ENCODE results near the gene NFX1. TPM values are rescaled to one million over a fixed set of nuclear protein-coding genes. Genes with fewer than 3 reads are reported as not detected.
"Not testable (repeated sequence)": the region's sequence is repeated elsewhere in the genome, so short reads cannot be mapped to it uniquely, and the experiment has no call there.

Gene NFX1
- total RNA-seq, 4 donors from 2014 or later = 35.2 to 101 (median 59.6) TPM

DNA sequence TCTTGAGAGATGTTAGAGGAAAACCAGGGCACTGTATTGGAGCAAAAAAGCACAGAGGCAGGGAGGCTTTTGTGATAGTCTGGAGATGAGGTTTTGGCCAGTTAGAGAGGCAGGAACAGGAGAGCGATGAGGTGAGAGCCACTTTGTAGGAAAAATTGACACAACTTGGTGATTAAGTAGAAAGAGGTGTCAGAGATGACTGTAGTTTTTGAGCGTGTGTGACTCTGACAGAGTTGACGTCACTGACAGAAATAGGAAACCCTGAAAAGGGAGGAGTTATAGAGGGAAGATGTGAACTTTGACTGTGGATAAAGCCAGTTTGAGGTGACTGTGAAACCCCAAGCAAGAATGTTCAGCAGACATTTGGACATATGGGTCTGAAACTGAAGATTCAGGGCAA is 15.7 kb downstream of the NFX1 start:
- Histone ChIP-seq H3K4me3 (no peak overlapping the region), H3K4me1 (no peaks in the 10 kb centered on the region), H3K9me3 (no peaks in the 10 kb centered on the region), H3K36me3 (peaks cover 0 to 98% (median 3%) of the 10 kb centered on the region in 3 donors), H3K27ac (no peak overlapping the region), H3K27me3 (no peaks in the 10 kb centered on the region)
- no peak for TF ChIP-seq POLR2A (IDR thresholded peaks at IDR 0.05)
- TF ChIP-seq, protein P1, sequence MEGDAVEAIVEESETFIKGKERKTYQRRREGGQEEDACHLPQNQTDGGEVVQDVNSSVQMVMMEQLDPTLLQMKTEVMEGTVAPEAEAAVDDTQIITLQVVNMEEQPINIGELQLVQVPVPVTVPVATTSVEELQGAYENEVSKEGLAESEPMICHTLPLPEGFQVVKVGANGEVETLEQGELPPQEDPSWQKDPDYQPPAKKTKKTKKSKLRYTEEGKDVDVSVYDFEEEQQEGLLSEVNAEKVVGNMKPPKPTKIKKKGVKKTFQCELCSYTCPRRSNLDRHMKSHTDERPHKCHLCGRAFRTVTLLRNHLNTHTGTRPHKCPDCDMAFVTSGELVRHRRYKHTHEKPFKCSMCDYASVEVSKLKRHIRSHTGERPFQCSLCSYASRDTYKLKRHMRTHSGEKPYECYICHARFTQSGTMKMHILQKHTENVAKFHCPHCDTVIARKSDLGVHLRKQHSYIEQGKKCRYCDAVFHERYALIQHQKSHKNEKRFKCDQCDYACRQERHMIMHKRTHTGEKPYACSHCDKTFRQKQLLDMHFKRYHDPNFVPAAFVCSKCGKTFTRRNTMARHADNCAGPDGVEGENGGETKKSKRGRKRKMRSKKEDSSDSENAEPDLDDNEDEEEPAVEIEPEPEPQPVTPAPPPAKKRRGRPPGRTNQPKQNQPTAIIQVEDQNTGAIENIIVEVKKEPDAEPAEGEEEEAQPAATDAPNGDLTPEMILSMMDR (IDR thresholded peaks at IDR 0.05) = no peak
- DNase-seq = no peak

DNA sequence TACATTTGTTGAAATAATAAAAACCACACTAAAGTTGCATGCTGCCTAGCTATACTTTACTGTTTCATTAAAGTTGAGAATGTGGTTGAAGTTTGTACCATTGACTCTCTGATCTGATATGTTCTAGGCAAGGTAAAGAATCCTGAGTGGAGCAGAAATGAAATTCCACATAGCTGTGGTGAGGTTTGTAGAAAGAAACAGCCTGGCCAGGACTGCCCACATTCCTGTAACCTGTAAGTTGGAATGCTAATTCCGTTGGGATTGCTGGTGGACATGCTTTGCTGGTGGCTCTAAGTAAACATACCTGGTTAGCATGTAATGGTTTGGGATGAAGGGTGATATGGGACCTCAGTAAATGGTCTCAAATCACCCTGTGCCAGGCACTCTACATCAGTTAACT is 16.8 kb downstream of the NFX1 start:
- Histone ChIP-seq H3K27ac (no peak overlapping the region), H3K27me3 (no peaks in the 10 kb centered on the region), H3K4me1 (no peaks in the 10 kb centered on the region), H3K4me3 (no peak overlapping the region), H3K36me3 (peaks cover 0 to 98% (median 3%) of the 10 kb centered on the region in 3 donors), H3K9me3 (no peaks in the 10 kb centered on the region)
- DNase-seq = no peak
- TF ChIP-seq, protein P1 (IDR thresholded peaks at IDR 0.05) = no peak
- TF ChIP-seq POLR2A (IDR thresholded peaks at IDR 0.05) = no peak

DNA sequence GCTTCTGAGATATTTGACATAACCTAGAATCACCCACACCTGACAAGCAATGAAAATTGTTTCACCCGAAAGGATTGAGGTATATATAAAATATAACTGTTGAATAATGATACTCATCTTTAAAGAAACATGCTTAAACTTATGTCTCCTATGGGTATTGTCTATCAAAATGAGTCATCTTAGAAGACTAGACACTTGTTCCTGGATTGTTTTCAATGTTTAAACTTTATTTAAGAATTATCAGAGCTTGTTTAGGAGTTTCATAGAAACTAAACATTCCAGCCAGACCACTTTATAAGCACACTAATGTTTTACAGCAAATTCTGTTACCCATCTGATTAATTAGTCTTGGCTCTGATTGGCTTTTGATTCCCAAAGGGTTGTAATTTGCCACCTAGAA is 19.6 kb downstream of the NFX1 start:
- TF ChIP-seq POLR2A (IDR thresholded peaks at IDR 0.05) = no peak
- TF ChIP-seq, protein P1 (IDR thresholded peaks at IDR 0.05) = no peak
- no peak overlapping the region for H3K27ac ChIP-seq
- H3K27me3 ChIP-seq = no peaks in the 10 kb centered on the region
- no peak for DNase-seq
- no peaks in the 10 kb centered on the region for H3K4me1 ChIP-seq
- no peak overlapping the region for H3K4me3 ChIP-seq
- peaks cover 0 to 98% (median 3%) of the 10 kb centered on the region in 3 donors for H3K36me3 ChIP-seq
- no peaks in the 10 kb centered on the region for H3K9me3 ChIP-seq

DNA sequence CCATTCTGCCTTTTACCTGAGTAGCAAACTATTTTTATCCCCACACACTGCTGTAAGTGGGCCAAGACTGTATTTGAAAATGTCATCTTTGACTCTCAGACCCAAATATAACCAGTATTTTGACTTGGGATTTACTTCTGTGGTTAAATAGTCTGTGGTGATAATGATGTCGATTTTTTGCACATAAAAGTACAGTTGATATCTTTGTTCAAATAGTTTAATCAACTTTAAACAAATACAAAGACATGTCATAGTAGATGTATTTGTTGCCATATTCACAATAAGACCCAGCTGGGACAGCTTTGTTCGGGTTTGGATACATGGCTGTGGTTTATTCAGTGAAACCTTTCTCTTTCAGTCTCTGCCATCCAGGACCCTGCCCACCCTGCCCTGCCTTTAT is 20.4 kb downstream of the NFX1 start:
- H3K27ac ChIP-seq = no peak overlapping the region
- H3K9me3 ChIP-seq = no peaks in the 10 kb centered on the region
- H3K36me3 ChIP-seq = peaks cover 0 to 98% (median 0%) of the 10 kb centered on the region in 3 donors
- TF ChIP-seq POLR2A (IDR thresholded peaks at IDR 0.05) = no peak
- TF ChIP-seq, protein P1 (IDR thresholded peaks at IDR 0.05) = no peak
- no peak overlapping the region for H3K4me3 ChIP-seq
- no peak for DNase-seq
- no peaks in the 10 kb centered on the region for H3K4me1 ChIP-seq
- H3K27me3 ChIP-seq = no peaks in the 10 kb centered on the region

DNA sequence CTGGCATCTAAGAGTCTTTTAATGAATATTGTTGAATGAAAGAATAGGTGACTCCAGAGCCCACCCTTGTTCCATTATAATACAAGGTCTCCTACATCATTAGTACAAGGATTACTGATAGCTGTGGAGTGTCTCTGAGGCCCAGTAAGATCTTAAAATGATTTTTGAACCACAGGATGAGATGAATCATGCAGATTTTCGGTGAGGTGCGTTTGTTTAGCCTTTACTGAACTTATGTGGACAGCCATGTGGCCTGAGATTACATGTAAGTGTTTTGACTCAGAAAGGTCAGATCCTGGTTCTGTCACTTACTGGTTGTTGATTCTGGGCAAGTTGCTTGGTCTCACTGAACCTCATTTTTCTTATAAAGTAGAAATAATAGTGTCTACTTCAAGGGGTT is 21.6 kb downstream of the NFX1 start:
- Histone ChIP-seq H3K27ac (no peak overlapping the region), H3K27me3 (no peaks in the 10 kb centered on the region), H3K4me3 (no peak overlapping the region), H3K36me3 (peaks cover 0 to 96% (median 0%) of the 10 kb centered on the region in 3 donors), H3K4me1 (no peaks in the 10 kb centered on the region), H3K9me3 (no peaks in the 10 kb centered on the region)
- TF ChIP-seq POLR2A (IDR thresholded peaks at IDR 0.05) = no peak
- TF ChIP-seq, protein P1 (IDR thresholded peaks at IDR 0.05) = no peak
- DNase-seq = no peak

DNA sequence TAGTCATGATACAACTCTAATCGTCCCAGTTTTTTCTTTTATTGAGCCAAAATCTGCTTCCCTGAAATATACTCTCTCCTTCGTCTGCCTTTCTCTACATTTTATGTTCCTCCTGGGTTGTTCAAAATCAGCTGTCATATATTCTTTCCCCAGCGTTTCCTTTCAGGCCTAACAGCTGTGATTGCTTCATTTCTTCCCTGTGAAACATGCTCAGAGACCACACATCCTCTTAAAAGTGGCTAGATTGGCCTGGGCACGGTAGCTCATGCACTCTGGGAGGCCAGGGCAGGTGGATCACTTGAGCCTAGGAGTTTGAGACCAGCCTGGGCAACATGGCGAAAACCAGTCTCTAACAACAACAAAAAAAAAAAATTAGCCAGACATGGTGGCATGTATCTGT is 25.1 kb downstream of the NFX1 start:
- Histone ChIP-seq H3K27me3 (no peaks in the 10 kb centered on the region), H3K27ac (no peak overlapping the region), H3K36me3 (peaks cover 0 to 98% (median 0%) of the 10 kb centered on the region in 3 donors), H3K4me3 (no peak overlapping the region), H3K4me1 (no peaks in the 10 kb centered on the region), H3K9me3 (no peaks in the 10 kb centered on the region)
- TF ChIP-seq POLR2A (IDR thresholded peaks at IDR 0.05) = no peak
- TF ChIP-seq, protein P1 (IDR thresholded peaks at IDR 0.05) = no peak
- DNase-seq = no peak

DNA sequence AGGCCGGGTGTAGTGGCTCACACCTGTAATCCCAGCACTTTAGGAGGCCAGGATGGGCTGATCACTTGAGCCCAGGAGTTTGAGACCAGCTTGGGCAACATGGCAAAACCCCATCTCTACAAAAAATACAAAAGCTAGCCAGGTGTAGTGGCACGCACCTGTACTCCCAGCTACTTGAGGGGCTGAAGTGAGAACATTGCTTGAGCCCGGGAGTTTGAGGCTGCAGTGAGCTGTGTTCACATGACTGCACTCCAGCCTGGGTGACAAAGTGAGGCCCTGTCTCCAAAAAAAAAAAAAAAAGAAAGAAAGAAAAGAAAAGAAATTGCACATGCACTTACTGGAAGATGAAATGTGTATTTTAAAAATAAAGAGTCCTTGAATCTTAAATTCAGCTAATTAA is 26.8 kb downstream of the NFX1 start:
- not testable (repeated sequence) for H3K9me3 ChIP-seq, H3K27me3 ChIP-seq, H3K4me1 ChIP-seq, DNase-seq, H3K27ac ChIP-seq, H3K4me3 ChIP-seq
- H3K36me3 ChIP-seq = peaks cover 0 to 98% (median 0%) of the 10 kb centered on the region in 3 donors
